SK-N-SH treated with all-trans-retinoic acid at 6 μM for 48 hours (cell line): ENCODE results near the gene NXPH2.
A peak's percentile ranks its signal among the peaks of the same experiment; 100 is the strongest.

ENCODE experiments used
- ATAC-seq: fragments of 200-7000 bp; cut with Tn5 transposase; 3 replicates; pipeline ENCODE4 v1.9.1; 2020; ENCODE audit warnings: mild to moderate bottlenecking, moderate library complexity
- ARNTL ChIP-seq: fragments of 450-650 bp; formaldehyde crosslinking; IDR thresholded peaks from 2 replicates; pipeline ENCODE4 v1.5.0; 2020; ENCODE audit warnings: low read depth, mild to moderate bottlenecking, moderate library complexity, borderline replicate concordance
- BACH2 ChIP-seq: fragments of 250-450 bp; sonication (Bioruptor Pico); IDR thresholded peaks from 2 replicates; pipeline ENCODE4 v1.9.0; 2021; ENCODE audit warnings: mild to moderate bottlenecking, borderline replicate concordance
- CSDC2 ChIP-seq: fragments of 250-450 bp; sonication (Bioruptor Pico); IDR thresholded peaks from 2 replicates; pipeline ENCODE4 v1.5.0; 2020; ENCODE audit warnings: mild to moderate bottlenecking, moderate library complexity
- ESRRG ChIP-seq: fragments of 250-450 bp; sonication (Bioruptor Pico); IDR thresholded peaks from 2 replicates; pipeline ENCODE4 v1.6.1; 2021; ENCODE audit warnings: mild to moderate bottlenecking
- GLIS3 ChIP-seq: fragments of 250-450 bp; sonication (Bioruptor Pico); IDR thresholded peaks from 2 replicates; pipeline ENCODE4 v1.5.0; 2020; ENCODE audit warnings: mild to moderate bottlenecking, moderate library complexity
- ISL1 ChIP-seq: fragments of 250-450 bp; sonication (Bioruptor Pico); IDR thresholded peaks from 2 replicates; pipeline ENCODE4 v2.1.2; 2022; ENCODE audit warnings: mild to moderate bottlenecking, moderate library complexity
- OSR1 ChIP-seq: fragments of 250-450 bp; sonication (Bioruptor Pico); IDR thresholded peaks from 2 replicates; pipeline ENCODE4 v1.8.0; 2022; ENCODE audit warnings: moderate library complexity, mild to moderate bottlenecking, inconsistent platforms
- PPARA ChIP-seq: fragments of 250-450 bp; sonication (Bioruptor Pico); IDR thresholded peaks from 2 replicates; pipeline ENCODE4 v1.5.0; 2020; ENCODE audit warnings: mild to moderate bottlenecking, borderline replicate concordance
- RARB ChIP-seq: fragments of 250-450 bp; sonication (Bioruptor Pico); IDR thresholded peaks from 2 replicates; pipeline ENCODE4 v1.8.0; 2021; ENCODE audit warnings: mild to moderate bottlenecking, moderate library complexity
- SNAI2 ChIP-seq: fragments of 250-450 bp; sonication (Bioruptor Pico); IDR thresholded peaks from 2 replicates; pipeline ENCODE4 v1.5.0; 2020; ENCODE audit warnings: mild to moderate bottlenecking, moderate library complexity
- TOX ChIP-seq: fragments of 250-450 bp; sonication (Bioruptor Pico); IDR thresholded peaks from 2 replicates; pipeline ENCODE4 v1.8.0; 2021; ENCODE audit warnings: mild to moderate bottlenecking, moderate library complexity, borderline replicate concordance
- ZC3H10 ChIP-seq: fragments of 250-450 bp; sonication (Bioruptor Pico); IDR thresholded peaks from 2 replicates; pipeline ENCODE4 v1.5.1; 2021; ENCODE audit warnings: mild to moderate bottlenecking, moderate library complexity
- ZFP3 ChIP-seq: fragments of 250-450 bp; sonication (Bioruptor Pico); IDR thresholded peaks from 2 replicates; pipeline ENCODE4 v1.5.0; 2020; ENCODE audit warnings: mild to moderate bottlenecking, moderate library complexity
- ZFP30 ChIP-seq: fragments of 450-650 bp; formaldehyde crosslinking; IDR thresholded peaks from 2 replicates; pipeline ENCODE4 v1.5.0; 2022; ENCODE audit warnings: mild to moderate bottlenecking, moderate library complexity
- ZNF565 ChIP-seq: fragments of 450-650 bp; formaldehyde crosslinking; conservative IDR thresholded peaks from 2 replicates; pipeline ENCODE4 v1.5.0; 2020; ENCODE audit warnings: low read depth, mild to moderate bottlenecking, moderate library complexity
- ZNF70 ChIP-seq: fragments of 450-650 bp; formaldehyde crosslinking; IDR thresholded peaks from 2 replicates; pipeline ENCODE4 v1.5.0; 2020; ENCODE audit warnings: mild to moderate bottlenecking, moderate library complexity
- ZNF8 ChIP-seq: fragments of 450-650 bp; formaldehyde crosslinking; IDR thresholded peaks from 2 replicates; pipeline ENCODE4 v1.5.0; 2020; ENCODE audit warnings: mild to moderate bottlenecking, moderate library complexity
- TF ChIP-seq, protein P1 (sequence below): fragments of 250-450 bp; sonication (Bioruptor Pico); IDR thresholded peaks from 2 replicates; pipeline ENCODE4 v1.5.1; 2020; ENCODE audit warnings: low read depth, mild to moderate bottlenecking, moderate library complexity
- TF ChIP-seq, protein P2 (sequence below): fragments of 250-450 bp; sonication (Bioruptor Pico); IDR thresholded peaks from 2 replicates; pipeline ENCODE4 v1.8.0; 2020; ENCODE audit warnings: mild to moderate bottlenecking, moderate library complexity, borderline replicate concordance
- TF ChIP-seq, protein P3 (sequence below): fragments of 250-450 bp; sonication (Bioruptor Pico); IDR thresholded peaks from 2 replicates; pipeline ENCODE4 v1.5.0; 2020; ENCODE audit warnings: mild to moderate bottlenecking, moderate library complexity
- TF ChIP-seq, protein P4 (sequence below): fragments of 250-450 bp; sonication (Bioruptor Pico); IDR thresholded peaks from 2 replicates; pipeline ENCODE4 v1.8.0; 2021; ENCODE audit warnings: low read depth, mild to moderate bottlenecking, moderate library complexity, borderline replicate concordance

Gene NXPH2

DNA sequence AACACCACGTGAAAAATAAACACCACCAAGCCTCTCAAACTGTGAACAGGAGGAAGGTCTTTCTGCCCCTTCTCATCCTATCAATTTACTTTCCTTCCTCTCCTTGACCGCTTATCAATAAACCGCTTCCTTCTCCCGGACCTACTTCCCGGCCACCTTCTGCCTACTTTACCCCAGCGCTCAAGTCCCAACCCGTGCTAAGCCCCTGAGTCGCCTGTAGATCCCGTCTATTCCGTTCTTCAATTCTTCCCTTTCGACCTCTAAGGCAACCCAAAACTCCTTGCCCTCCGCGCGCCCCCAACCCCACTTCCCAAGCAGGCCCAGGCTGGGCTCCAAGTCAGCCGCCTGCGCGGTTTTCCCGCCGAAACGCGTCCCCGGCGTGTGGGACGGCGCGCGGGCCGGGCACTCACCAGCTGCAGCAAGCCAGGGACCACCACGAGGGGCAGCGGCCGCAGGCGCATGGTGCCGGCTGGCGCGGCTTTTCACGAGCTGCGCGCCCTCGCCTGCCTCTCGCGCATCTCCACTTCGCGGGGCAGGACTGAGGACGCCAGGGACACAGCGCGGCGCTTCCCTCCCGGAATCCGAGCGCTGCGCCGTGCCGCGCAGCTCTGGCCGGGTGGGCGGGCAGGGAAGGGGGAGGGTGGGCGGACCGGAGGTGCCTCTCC lies at the start of gene NXPH2:
Gene NXPH2 (minus strand): TSS at position 610 of the 665 bp plus-strand sequence. CDS start 149 bp downstream, at position 461.
- TF ChIP-seq ZFP30 (no peak), ZNF565 (CRISPR knock-in tag) (no peak), ZC3H10 (CRISPR knock-in tag) (no peak)
- TF ChIP-seq, protein P1, sequence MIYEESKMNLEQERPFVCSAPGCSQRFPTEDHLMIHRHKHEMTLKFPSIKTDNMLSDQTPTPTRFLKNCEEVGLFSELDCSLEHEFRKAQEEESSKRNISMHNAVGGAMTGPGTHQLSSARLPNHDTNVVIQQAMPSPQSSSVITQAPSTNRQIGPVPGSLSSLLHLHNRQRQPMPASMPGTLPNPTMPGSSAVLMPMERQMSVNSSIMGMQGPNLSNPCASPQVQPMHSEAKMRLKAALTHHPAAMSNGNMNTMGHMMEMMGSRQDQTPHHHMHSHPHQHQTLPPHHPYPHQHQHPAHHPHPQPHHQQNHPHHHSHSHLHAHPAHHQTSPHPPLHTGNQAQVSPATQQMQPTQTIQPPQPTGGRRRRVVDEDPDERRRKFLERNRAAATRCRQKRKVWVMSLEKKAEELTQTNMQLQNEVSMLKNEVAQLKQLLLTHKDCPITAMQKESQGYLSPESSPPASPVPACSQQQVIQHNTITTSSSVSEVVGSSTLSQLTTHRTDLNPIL (CRISPR knock-in tag), result no peak
- TF ChIP-seq, protein P2, sequence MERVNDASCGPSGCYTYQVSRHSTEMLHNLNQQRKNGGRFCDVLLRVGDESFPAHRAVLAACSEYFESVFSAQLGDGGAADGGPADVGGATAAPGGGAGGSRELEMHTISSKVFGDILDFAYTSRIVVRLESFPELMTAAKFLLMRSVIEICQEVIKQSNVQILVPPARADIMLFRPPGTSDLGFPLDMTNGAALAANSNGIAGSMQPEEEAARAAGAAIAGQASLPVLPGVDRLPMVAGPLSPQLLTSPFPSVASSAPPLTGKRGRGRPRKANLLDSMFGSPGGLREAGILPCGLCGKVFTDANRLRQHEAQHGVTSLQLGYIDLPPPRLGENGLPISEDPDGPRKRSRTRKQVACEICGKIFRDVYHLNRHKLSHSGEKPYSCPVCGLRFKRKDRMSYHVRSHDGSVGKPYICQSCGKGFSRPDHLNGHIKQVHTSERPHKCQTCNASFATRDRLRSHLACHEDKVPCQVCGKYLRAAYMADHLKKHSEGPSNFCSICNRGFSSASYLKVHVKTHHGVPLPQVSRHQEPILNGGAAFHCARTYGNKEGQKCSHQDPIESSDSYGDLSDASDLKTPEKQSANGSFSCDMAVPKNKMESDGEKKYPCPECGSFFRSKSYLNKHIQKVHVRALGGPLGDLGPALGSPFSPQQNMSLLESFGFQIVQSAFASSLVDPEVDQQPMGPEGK (CRISPR knock-in tag), result no peak
- TF ChIP-seq, protein P3, sequence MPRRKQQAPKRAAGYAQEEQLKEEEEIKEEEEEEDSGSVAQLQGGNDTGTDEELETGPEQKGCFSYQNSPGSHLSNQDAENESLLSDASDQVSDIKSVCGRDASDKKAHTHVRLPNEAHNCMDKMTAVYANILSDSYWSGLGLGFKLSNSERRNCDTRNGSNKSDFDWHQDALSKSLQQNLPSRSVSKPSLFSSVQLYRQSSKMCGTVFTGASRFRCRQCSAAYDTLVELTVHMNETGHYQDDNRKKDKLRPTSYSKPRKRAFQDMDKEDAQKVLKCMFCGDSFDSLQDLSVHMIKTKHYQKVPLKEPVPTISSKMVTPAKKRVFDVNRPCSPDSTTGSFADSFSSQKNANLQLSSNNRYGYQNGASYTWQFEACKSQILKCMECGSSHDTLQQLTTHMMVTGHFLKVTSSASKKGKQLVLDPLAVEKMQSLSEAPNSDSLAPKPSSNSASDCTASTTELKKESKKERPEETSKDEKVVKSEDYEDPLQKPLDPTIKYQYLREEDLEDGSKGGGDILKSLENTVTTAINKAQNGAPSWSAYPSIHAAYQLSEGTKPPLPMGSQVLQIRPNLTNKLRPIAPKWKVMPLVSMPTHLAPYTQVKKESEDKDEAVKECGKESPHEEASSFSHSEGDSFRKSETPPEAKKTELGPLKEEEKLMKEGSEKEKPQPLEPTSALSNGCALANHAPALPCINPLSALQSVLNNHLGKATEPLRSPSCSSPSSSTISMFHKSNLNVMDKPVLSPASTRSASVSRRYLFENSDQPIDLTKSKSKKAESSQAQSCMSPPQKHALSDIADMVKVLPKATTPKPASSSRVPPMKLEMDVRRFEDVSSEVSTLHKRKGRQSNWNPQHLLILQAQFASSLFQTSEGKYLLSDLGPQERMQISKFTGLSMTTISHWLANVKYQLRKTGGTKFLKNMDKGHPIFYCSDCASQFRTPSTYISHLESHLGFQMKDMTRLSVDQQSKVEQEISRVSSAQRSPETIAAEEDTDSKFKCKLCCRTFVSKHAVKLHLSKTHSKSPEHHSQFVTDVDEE, result no peak
- TF ChIP-seq, all 23 proteins: peak for 0
- ATAC-seq, result peak; percentile 72

DNA sequence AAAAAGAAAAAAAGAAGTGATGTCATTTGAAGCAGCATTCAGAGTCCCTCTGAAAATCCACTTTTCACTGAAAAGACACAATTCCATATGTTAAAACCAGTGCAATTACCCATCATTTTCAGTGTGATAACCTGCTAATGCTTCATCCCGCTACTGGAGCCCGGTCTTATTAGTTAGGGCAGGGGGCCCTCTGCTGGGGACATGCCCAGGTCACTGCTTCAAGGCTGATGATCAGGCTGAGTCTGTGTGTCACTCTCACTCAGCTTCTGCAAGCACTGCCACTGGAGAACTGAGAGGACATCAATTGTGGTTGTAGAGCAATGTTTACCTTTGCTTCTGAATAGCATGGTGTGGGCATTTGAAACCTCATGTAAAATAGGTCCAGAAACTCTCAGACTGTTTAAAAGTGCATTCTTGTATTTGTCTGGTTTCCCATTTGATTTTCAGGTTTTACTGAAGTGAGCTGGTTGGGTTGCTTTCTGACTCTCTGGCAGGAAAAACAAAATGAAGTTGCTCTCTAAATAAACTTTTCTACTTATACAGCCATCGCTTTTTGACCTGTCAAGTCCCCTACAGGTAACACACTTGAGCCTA lies 49.2 kb upstream of the NXPH2 start:
- ATAC-seq, result peak; percentile 78
- TF ChIP-seq PPARA (CRISPR knock-in tag), result no peak
- TF ChIP-seq RARB (CRISPR knock-in tag), result no peak
- TF ChIP-seq ZNF8 (CRISPR knock-in tag), result no peak
- no peak for TF ChIP-seq ZC3H10 (CRISPR knock-in tag)

DNA sequence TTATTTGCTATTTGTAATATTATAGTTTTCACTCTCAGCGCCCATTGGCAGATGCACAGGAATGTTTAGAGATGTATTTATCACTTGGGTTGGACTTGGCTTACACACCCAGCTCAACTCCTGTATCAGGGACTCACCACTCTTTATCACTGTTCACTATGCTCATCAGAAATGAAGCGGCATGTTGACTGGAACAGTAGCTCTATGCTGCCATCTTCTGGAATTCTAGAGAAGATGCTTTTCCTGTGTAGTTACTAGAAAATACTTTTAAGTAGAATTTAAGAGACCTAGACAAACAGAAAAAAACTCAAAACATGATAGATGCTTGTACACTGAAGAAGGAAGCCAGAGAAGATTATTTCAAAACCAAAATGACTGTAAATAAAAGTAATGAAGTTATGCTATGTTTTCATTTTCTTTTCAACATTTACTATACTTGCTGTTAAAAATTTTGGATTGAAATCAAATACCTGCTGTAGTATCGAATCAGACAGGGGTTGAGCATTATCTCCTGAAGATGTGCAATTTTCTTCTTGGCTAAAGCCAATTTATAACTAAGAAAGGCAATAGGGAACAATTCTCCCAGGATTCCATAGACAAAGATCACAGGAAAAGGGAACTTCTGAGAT lies 47.4 kb upstream of the NXPH2 start:
- TF ChIP-seq GLIS3 (CRISPR knock-in tag) (no peak), ISL1 (CRISPR knock-in tag) (no peak), ZNF565 (CRISPR knock-in tag) (no peak), ZFP3 (CRISPR knock-in tag) (no peak), SNAI2 (no peak), TOX (CRISPR knock-in tag) (no peak), ZNF70 (CRISPR knock-in tag) (no peak), OSR1 (CRISPR knock-in tag) (no peak)
- TF ChIP-seq, protein P1 (CRISPR knock-in tag), result no peak
- ATAC-seq, result peak; percentile 90

DNA sequence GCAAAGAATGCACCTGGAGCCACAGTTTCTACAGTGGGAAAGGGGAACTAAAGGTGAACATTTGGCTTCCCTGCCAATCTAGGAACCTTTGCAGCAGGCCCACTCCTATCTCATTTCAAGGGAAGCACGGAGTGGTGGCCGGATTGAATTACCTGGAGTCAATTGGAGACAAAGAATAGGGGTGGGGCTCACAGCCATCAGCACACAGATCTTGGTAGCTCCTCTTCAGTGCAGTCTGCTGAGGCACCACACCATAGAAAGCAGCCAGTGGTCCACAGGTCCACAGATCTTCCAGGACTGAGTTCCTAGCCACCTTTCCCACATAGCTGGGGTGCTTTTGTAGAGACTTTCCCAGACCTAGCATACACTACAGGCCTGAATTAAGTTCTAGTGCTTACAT lies 43.5 kb upstream of the NXPH2 start:
- ATAC-seq, result no peak
- TF ChIP-seq ZNF8 (CRISPR knock-in tag) (no peak), ESRRG (no peak), OSR1 (CRISPR knock-in tag) (no peak), RARB (CRISPR knock-in tag) (no peak), ISL1 (CRISPR knock-in tag) (no peak), ARNTL (CRISPR knock-in tag) (no peak), CSDC2 (CRISPR knock-in tag) (no peak), ZNF70 (CRISPR knock-in tag) (no peak), ZFP3 (CRISPR knock-in tag) (no peak), ZC3H10 (CRISPR knock-in tag) (no peak), SNAI2 (no peak), ZNF565 (CRISPR knock-in tag) (no peak), TOX (CRISPR knock-in tag) (no peak), BACH2 (CRISPR knock-in tag) (no peak)
- TF ChIP-seq, protein P2 (CRISPR knock-in tag), result no peak
- TF ChIP-seq, protein P4, sequence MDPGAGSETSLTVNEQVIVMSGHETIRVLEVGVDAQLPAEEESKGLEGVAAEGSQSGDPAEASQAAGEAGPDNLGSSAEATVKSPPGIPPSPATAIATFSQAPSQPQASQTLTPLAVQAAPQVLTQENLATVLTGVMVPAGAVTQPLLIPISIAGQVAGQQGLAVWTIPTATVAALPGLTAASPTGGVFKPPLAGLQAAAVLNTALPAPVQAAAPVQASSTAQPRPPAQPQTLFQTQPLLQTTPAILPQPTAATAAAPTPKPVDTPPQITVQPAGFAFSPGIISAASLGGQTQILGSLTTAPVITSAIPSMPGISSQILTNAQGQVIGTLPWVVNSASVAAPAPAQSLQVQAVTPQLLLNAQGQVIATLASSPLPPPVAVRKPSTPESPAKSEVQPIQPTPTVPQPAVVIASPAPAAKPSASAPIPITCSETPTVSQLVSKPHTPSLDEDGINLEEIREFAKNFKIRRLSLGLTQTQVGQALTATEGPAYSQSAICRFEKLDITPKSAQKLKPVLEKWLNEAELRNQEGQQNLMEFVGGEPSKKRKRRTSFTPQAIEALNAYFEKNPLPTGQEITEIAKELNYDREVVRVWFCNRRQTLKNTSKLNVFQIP, result no peak
